Neuronal stem cell (in vitro differentiated cells): Measurements from ENCODE around the gene CAMKK2.
"Not testable (repeated sequence)": the region's sequence is repeated elsewhere in the genome, so short reads cannot be mapped to it uniquely, and the experiment has no call there.

ENCODE experiments used
- DNase-seq: peaks from one replicate; pipeline ENCODE4 v3.0.0-alpha.2; 2013; ENCODE audit warnings: low spot score
- H2AFZ ChIP-seq: one replicate; pipeline ENCODE4 v1.6.1; 2013; ENCODE audit warnings: mild to moderate bottlenecking, low read length, inconsistent platforms
- H2AK5ac ChIP-seq: 2 replicates; pipeline ENCODE4 v1.6.1; 2013; ENCODE audit warnings: low read depth, mild to moderate bottlenecking, inconsistent platforms, low read length, moderate library complexity, mixed read lengths
- H2BK120ac ChIP-seq: 2 replicates; pipeline ENCODE4 v1.6.1; 2013; ENCODE audit warnings: low read depth, mild to moderate bottlenecking, inconsistent platforms, low read length, moderate library complexity, mixed read lengths
- H2BK12ac ChIP-seq: one replicate; pipeline ENCODE4 v1.6.1; 2013; ENCODE audit warnings: low read length, inconsistent platforms
- H2BK15ac ChIP-seq: 2 replicates; pipeline ENCODE4 v1.6.1; 2013; ENCODE audit warnings: mild to moderate bottlenecking, low read length, inconsistent platforms, mixed read lengths
- H2BK5ac ChIP-seq: one replicate; pipeline ENCODE4 v1.6.1; 2013; ENCODE audit warnings: inconsistent platforms, mild to moderate bottlenecking, low read length, moderate library complexity
- H3K14ac ChIP-seq: one replicate; pipeline ENCODE4 v1.6.1; 2013; ENCODE audit warnings: low read length, inconsistent platforms
- H3K18ac ChIP-seq: 2 replicates; pipeline ENCODE4 v1.6.1; 2013; ENCODE audit warnings: low read length, inconsistent platforms
- H3K23ac ChIP-seq: 2 replicates; pipeline ENCODE4 v1.6.1; 2013; ENCODE audit warnings: low read depth, mild to moderate bottlenecking, mixed read lengths, low read length, inconsistent platforms; ENCODE audit not compliant: poor library complexity
- H3K27ac ChIP-seq: replicated peaks from 3 replicates; pipeline ENCODE4 v1.5.1; 2013; ENCODE audit warnings: low read length, inconsistent platforms
- H3K27me3 ChIP-seq, 3 experiments: 2 replicates each; pipeline ENCODE4 v1.6.1; 2013; ENCODE audit warnings: low read length in 3 of 3, mild to moderate bottlenecking in 2 of 3, inconsistent platforms in 1 of 3, low read depth in 1 of 3, mixed read lengths in 1 of 3, moderate library complexity in 1 of 3; ENCODE audit not compliant: control insufficient read depth in 3 of 3, insufficient read depth in 3 of 3
- H3K36me3 ChIP-seq, 2 donors: replicated peaks in 1 of 2; 2 replicates each; pipeline ENCODE4 v1.6.1; 2013; ENCODE audit warnings: low read length in 2 of 2; ENCODE audit not compliant: control insufficient read depth in 2 of 2, insufficient read depth in 2 of 2
- H3K4ac ChIP-seq: 2 replicates; pipeline ENCODE4 v1.6.1; 2013; ENCODE audit warnings: inconsistent platforms, mild to moderate bottlenecking, low read length, moderate library complexity
- H3K4me1 ChIP-seq, 2 donors: 1 replicate in 1 of 2; 2 replicates in 1 of 2; pipeline ENCODE4 v1.6.1; 2013; ENCODE audit warnings: low read length in 2 of 2, low read depth in 1 of 2; ENCODE audit not compliant: control insufficient read depth in 2 of 2, insufficient read depth in 1 of 2
- H3K4me2 ChIP-seq: one replicate; pipeline ENCODE4 v1.6.1; 2013; ENCODE audit warnings: mild to moderate bottlenecking, low read length, inconsistent platforms; ENCODE audit not compliant: insufficient read depth, poor library complexity, severe bottlenecking
- H3K4me3 ChIP-seq, 2 donors: 2 replicates each; pipeline ENCODE4 v1.5.1; 2013; ENCODE audit warnings: low read length in 2 of 2, mild to moderate bottlenecking in 2 of 2, inconsistent platforms in 1 of 2, moderate library complexity in 1 of 2
- H3K79me1 ChIP-seq: one replicate; pipeline ENCODE4 v1.6.1; 2013; ENCODE audit warnings: low read depth, mild to moderate bottlenecking, inconsistent platforms, low read length, moderate library complexity
- H3K9ac ChIP-seq: one replicate; pipeline ENCODE4 v1.6.1; 2013; ENCODE audit warnings: mild to moderate bottlenecking, low read depth, low read length, inconsistent platforms; ENCODE audit not compliant: poor library complexity
- H3K9me3 ChIP-seq, 2 donors: replicated peaks in 1 of 2; 2 replicates each; pipeline versions ENCODE3 to v1.6.1; 2013; ENCODE audit warnings: low read length in 2 of 2, mild to moderate bottlenecking in 2 of 2, inconsistent platforms in 1 of 2, low read depth in 1 of 2, mixed read lengths in 1 of 2, moderate library complexity in 1 of 2; ENCODE audit not compliant: control insufficient read depth in 2 of 2, insufficient read depth in 1 of 2
- H4K8ac ChIP-seq: one replicate; pipeline ENCODE4 v1.6.1; 2013; ENCODE audit warnings: low read depth, mild to moderate bottlenecking, inconsistent platforms, low read length, moderate library complexity
- H4K91ac ChIP-seq: one replicate; pipeline ENCODE4 v1.6.1; 2013; ENCODE audit warnings: low read length, low read depth, mild to moderate bottlenecking, inconsistent platforms; ENCODE audit not compliant: poor library complexity
- WGBS, 2 donors: extraction: QIAGEN DNeasy Blood & Tissue Kit; methylation state at CpG; one replicate each; pipeline ENCODE4 v1.1.7; 2013; ENCODE audit warnings: missing lambda C conversion rate in 2 of 2, mixed read lengths in 1 of 2; ENCODE audit not compliant: insufficient read length in 2 of 2, insufficient replicate concordance in 1 of 2; ENCODE audit errors: extremely low coverage in 2 of 2; 5-methylcytosine and 5-hydroxymethylcytosine counted together

Gene CAMKK2

GRCh38 chr12:121282910-121283309 is 13.6 kb downstream of the CAMKK2 start:
- H3K4me3 ChIP-seq, DNase-seq, H2AFZ ChIP-seq, H4K8ac ChIP-seq, H3K4me1 ChIP-seq, H2BK15ac ChIP-seq, H4K91ac ChIP-seq, H3K4ac ChIP-seq, H3K79me1 ChIP-seq, H3K9ac ChIP-seq, H3K14ac ChIP-seq, H2BK12ac ChIP-seq, H2BK5ac ChIP-seq, H3K18ac ChIP-seq, H3K9me3 ChIP-seq, H2BK120ac ChIP-seq, H3K27me3 ChIP-seq, H3K23ac ChIP-seq, H3K4me2 ChIP-seq, H2AK5ac ChIP-seq, H3K27ac ChIP-seq: not testable (repeated sequence)
- peaks cover 5 to 13% of the 10 kb centered on the region in 2 donors for H3K36me3 ChIP-seq
- WGBS, 2 donors = no CpG with 5 or more reads among the region's 11 CpGs

DNA sequence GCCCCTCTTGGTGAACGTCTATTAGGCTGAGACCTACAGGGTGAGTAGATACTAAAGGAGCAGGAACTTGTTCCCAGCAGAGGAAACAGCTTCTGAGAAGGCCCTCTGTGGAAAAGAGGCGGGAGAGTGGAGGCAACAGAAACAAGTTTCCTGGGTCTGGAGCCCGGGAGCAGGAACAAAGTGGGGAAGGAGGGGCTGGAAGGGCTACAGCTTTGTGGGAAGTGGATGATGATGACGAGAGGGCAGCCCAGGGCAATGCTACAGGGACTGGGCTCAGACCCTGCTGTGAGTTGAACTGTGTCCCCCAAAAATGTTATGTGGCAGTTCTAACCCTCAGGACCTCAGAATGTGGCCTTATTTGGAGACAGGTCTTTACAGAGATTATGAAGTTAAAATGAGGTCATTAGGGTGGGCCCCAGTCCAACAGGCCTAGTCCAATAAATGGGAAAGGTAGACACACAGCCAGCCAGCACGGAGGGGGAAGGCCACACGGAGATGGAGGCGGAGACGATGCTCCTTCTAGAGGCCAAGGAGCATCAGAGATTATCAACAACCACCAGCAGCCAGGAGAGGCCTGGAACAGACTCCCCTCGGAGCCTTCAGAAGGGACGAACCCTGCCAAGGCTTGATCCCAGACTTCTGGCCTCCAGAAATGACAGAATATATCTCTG is 14.3 kb downstream of the CAMKK2 start:
- no peak overlapping the region for H3K9ac ChIP-seq
- no peak overlapping the region for H3K18ac ChIP-seq
- no peaks in the 10 kb centered on the region for H3K4me1 ChIP-seq
- no peak for DNase-seq
- H4K91ac ChIP-seq = no peak overlapping the region
- no peak overlapping the region for H2BK120ac ChIP-seq
- no peak overlapping the region for H3K14ac ChIP-seq
- no peak overlapping the region for H4K8ac ChIP-seq
- no CpG with 5 or more reads among the region's 10 CpGs for WGBS, 2 donors
- no peak overlapping the region for H2AK5ac ChIP-seq
- no peak overlapping the region for H2AFZ ChIP-seq
- no peak overlapping the region for H3K4me3 ChIP-seq
- H3K9me3 ChIP-seq = no peaks in the 10 kb centered on the region
- H3K27me3 ChIP-seq = no peaks in the 10 kb centered on the region
- no peak overlapping the region for H3K4ac ChIP-seq
- H3K79me1 ChIP-seq = no peaks in the 10 kb centered on the region
- H2BK5ac ChIP-seq = no peak overlapping the region
- no peak overlapping the region for H2BK12ac ChIP-seq
- H3K4me2 ChIP-seq = no peak overlapping the region
- no peak overlapping the region for H2BK15ac ChIP-seq
- H3K23ac ChIP-seq = no peak overlapping the region
- no peak overlapping the region for H3K27ac ChIP-seq
- H3K36me3 ChIP-seq = peaks cover 5 to 13% of the 10 kb centered on the region in 2 donors

DNA sequence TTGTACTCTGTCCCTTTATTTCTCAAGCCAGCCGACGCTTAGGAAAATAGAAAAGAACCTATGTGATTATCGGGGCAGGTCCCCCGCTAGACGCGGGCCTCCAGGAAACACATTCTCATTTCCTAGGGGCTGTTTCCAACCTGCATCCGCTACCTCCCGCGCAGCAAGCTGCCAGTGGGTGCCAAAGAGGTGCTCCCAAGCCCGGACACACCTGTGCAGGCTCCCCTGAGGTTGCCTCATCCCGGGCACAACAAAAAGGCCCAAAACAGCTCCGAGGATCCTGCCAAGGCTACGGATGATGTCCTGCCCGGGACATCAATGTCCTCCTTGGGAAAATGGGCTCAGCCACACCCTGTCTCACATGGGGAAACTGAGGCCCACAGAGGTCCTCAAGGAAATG is 15.4 kb downstream of the CAMKK2 start:
- H2BK12ac ChIP-seq, H3K14ac ChIP-seq, H3K9me3 ChIP-seq, H3K79me1 ChIP-seq, H2AFZ ChIP-seq, H2BK15ac ChIP-seq, H3K9ac ChIP-seq, DNase-seq, H2AK5ac ChIP-seq, H3K27me3 ChIP-seq, H2BK120ac ChIP-seq, H4K8ac ChIP-seq, H3K4me3 ChIP-seq, H3K4me1 ChIP-seq, H3K27ac ChIP-seq, H3K18ac ChIP-seq, H3K4me2 ChIP-seq, H4K91ac ChIP-seq, H2BK5ac ChIP-seq, H3K4ac ChIP-seq, H3K23ac ChIP-seq: not testable (repeated sequence)
- H3K36me3 ChIP-seq = peaks cover 5 to 13% of the 10 kb centered on the region in 2 donors
- no CpG with 5 or more reads among the region's 14 CpGs for WGBS, 2 donors

GRCh38 chr12:121280531-121280930 is 16.0 kb downstream of the CAMKK2 start:
- H3K27ac ChIP-seq, H3K9me3 ChIP-seq, H2BK5ac ChIP-seq, H2BK120ac ChIP-seq, H3K18ac ChIP-seq, H3K27me3 ChIP-seq, H3K4me1 ChIP-seq, H3K4ac ChIP-seq, H2BK15ac ChIP-seq, H3K14ac ChIP-seq, H3K4me3 ChIP-seq, H3K23ac ChIP-seq, H3K4me2 ChIP-seq, H4K91ac ChIP-seq, H2AFZ ChIP-seq, H2BK12ac ChIP-seq, DNase-seq, H4K8ac ChIP-seq, H3K79me1 ChIP-seq, H3K9ac ChIP-seq, H2AK5ac ChIP-seq: not testable (repeated sequence)
- WGBS, 2 donors = no CpG with 5 or more reads among the region's 11 CpGs
- peaks cover 5 to 16% of the 10 kb centered on the region in 2 donors for H3K36me3 ChIP-seq
